Mesodermal cell (in vitro differentiated cells): ENCODE data around the gene CORO2B.

Experiments used
- H3K27ac ChIP-seq: 2 replicates; pipeline ENCODE4 v1.7.0; 2013; ENCODE audit warnings: mild to moderate bottlenecking, low read depth, low read length, moderate library complexity; ENCODE audit not compliant: severe bottlenecking
- H3K36me3 ChIP-seq: 2 replicates; pipeline ENCODE4 v1.7.1; 2013; ENCODE audit warnings: mild to moderate bottlenecking, low read length, moderate library complexity; ENCODE audit not compliant: control insufficient read depth, insufficient read depth
- H3K4me1 ChIP-seq: one replicate; pipeline ENCODE4 v1.7.1; 2013; ENCODE audit warnings: mild to moderate bottlenecking, low read length; ENCODE audit not compliant: insufficient read depth, control insufficient read depth, poor library complexity, severe bottlenecking
- H3K4me3 ChIP-seq: 2 replicates; pipeline ENCODE4 v1.7.0; 2013; ENCODE audit warnings: low read length, control low read depth, mild to moderate bottlenecking; ENCODE audit not compliant: insufficient read depth, poor library complexity, severe bottlenecking; ENCODE audit errors: extremely low read depth
- H3K9me3 ChIP-seq: 2 replicates; pipeline ENCODE4 v1.7.1; 2013; ENCODE audit warnings: mild to moderate bottlenecking, low read length, moderate library complexity; ENCODE audit not compliant: control insufficient read depth
- WGBS, 2 experiments: methylation state at CpG; one replicate each; pipeline ENCODE4 v1.1.5; 2013; ENCODE audit warnings: missing lambda C conversion rate in 2 of 2; ENCODE audit not compliant: insufficient coverage in 2 of 2; 5-methylcytosine and 5-hydroxymethylcytosine counted together

The CORO2B gene

DNA sequence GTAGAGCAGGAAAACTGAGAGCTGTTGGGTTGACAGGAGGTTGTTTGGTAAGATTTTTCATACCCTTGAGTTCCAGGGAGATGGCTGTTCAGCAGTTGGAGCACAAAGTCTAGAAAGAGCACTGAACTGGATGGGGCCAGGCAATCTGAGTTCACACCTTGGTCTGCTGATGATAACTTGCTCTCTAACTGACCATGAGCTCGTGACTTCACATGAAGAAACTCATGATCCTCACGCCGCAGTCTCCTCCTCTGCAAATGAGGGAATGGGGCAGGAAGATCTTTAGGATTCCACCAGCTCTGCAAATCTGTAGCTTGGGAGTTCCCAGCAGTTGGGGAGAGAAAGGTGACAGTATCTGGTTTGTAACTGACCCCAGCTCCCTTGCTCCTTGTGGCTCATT, 33.7 kb downstream of the CORO2B start:
- Histone ChIP-seq H3K4me3 (no peak overlapping the region), H3K9me3 (no peaks in the 10 kb centered on the region), H3K36me3 (no peaks in the 10 kb centered on the region), H3K4me1 (peaks cover 34% of the 10 kb centered on the region), H3K27ac (no peak overlapping the region)
- 98 to 100% methylated on average over 2 to 3 of the region's 3 CpGs for WGBS, 2 experiments

DNA sequence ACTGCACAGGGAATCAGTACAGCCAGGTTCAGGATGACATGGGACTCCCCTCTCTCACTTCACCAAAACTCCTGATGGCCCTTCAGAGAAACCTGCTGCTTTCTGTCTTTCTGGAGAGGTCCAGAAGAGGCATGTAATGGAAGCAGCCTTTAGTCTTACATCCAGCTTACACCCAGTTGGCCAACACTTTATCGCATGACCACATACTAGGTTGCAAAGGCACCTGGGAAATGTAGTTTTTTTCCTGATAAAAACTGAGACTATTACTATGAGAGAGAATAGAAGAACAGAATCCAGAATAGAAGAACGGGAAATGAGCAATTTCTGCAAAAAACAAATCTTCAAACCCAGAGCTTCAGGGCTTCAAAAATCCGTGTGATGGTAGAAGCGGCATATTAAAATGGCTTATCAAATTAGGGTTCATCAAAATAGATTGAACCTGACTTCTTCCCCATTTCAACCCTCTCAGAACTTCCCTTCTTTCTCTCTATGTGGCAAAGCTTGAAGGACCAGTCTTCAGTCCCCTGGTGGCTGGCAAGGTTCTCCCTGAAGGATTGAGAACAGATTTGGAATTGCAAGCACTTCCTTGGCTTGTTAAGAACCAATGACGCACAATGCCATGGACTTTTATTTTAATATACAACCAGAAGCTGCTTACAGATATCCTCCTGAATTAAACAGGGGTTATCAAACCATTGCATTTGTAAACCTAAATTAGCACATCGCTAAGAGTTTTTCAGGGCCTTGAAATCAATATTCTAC, 34.4 kb downstream of the CORO2B start:
- H3K4me3 ChIP-seq, result no peak overlapping the region
- peaks cover 30% of the 10 kb centered on the region for H3K4me1 ChIP-seq
- 94 to 100% methylated on average over 3 to 4 of the region's 6 CpGs for WGBS, 2 experiments
- no peaks in the 10 kb centered on the region for H3K36me3 ChIP-seq
- no peak overlapping the region for H3K27ac ChIP-seq
- no peaks in the 10 kb centered on the region for H3K9me3 ChIP-seq

DNA sequence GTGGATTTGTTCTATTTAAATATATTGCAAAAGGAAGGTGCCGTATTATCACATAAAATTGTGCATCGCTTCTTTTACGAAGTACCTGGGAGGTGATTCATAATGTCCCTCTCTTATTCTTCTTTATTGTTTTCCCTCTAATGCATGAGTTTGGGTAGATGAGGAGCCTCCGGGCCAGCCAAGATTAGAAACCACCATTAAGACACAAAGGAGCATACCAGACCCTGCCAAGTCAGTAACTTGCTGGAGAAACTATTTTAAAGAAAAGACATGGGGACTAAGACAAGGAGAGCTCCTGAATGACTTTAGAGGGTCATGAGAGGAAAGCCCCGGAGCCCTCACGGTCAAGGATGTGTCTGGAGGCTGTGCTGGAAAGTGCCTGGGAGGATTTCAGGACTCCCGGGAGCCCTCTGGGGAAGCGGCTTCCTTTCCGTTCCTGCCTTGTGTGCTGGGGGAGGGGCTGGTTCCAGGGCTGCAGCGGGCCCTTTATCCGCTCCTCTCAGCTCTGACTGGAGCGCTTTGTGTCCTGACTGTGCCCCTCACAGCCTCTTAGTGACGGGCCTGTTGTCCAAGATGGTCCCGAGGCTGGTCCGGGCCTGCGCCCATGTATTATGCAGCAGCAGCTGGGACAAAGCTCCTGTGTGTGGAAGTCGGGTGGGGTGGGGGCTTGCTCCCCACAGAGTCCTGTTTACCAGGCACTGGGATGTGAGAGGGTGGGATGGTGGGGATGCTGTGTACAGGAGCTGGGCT, 35.7 kb downstream of the CORO2B start:
- 18 to 32% methylated on average over 11 to 16 of the region's 17 CpGs for WGBS, 2 experiments
- peaks cover 31% of the 10 kb centered on the region for H3K4me1 ChIP-seq

DNA sequence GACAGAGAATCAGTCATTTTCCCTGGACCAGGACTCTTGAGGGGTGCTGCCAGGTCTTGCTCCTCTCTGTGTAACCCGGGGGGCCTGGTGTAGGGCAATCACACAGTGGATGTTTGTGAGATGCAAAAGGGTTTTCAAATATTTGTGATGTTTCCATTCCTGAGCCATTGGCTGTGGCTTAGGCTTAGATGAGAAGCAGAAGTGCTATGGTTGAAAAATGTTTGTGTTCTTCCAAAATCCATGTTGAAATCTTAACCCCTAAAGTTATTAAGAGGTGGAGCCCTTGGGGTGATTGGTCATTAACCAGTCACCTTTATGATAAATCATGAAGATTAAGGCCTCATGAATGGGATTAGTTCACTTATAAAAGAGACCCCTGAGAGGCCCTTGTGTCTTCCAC, 36.5 kb downstream of the CORO2B start:
- Histone ChIP-seq H3K27ac (peak overlapping the region; percentile 85), H3K36me3 (no peaks in the 10 kb centered on the region), H3K9me3 (no peaks in the 10 kb centered on the region), H3K4me1 (peaks cover 25% of the 10 kb centered on the region), H3K4me3 (no peak overlapping the region)
- WGBS, 2 experiments, result 100% methylated on average over 1 of the region's 1 CpG; no CpG with 5 or more reads in 1 of the 2 experiments

More for the DNA sequence above, 35.7 kb downstream of the CORO2B start:
- Histone ChIP-seq H3K36me3 (no peaks in the 10 kb centered on the region), H3K9me3 (no peaks in the 10 kb centered on the region), H3K27ac (peak overlapping the region; percentile 85), H3K4me3 (no peak overlapping the region)

DNA sequence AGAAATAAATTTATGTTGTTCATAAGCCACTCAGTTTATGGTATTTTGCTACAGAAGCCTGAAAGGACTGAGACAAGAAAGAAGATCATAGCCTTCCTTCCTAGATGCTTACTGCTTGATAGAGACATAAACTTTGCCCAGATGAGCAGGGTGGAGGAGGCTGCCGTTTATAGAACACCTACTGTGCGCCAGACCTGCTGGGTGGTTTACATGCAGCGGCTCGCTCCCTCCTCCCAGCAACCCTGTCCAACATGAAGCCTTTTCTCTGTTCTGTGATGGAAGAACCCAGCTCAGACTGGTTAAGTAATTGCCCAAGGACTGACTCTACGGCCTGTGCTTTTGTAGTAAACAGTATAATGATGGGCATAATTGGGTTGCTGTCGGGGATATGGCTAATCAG, 37.0 kb downstream of the CORO2B start:
- Histone ChIP-seq H3K4me3 (no peak overlapping the region), H3K9me3 (no peaks in the 10 kb centered on the region), H3K36me3 (no peaks in the 10 kb centered on the region), H3K27ac (no peak overlapping the region), H3K4me1 (peaks cover 25% of the 10 kb centered on the region)
- WGBS, 2 experiments, result 86 to 90% methylated on average over 2 to 4 of the region's 6 CpGs

DNA sequence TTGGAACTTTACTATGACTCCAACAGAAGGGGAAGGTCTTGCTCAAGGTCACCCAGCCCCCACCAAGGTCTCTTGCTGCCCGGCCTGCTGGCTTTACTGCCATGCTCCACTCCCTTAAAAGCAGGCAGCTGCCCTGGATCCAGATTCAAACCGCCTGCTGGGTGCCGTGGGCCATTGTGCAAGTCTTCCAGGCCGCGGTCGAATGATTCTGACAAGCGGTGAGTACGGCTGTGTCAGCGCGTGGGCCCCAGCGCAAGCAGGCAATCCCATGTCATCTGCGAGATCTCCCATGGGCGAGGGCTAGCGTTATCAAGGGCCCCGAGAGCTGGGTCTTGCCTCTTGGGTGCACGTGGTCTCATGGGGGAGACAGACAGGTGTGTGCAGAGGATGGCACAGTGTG, 37.6 kb downstream of the CORO2B start:
- Histone ChIP-seq H3K9me3 (no peaks in the 10 kb centered on the region), H3K27ac (no peak overlapping the region), H3K4me1 (peaks cover 25% of the 10 kb centered on the region), H3K4me3 (no peak overlapping the region), H3K36me3 (no peaks in the 10 kb centered on the region)
- 91 to 97% methylated on average over 15 to 16 of the region's 16 CpGs for WGBS, 2 experiments

DNA sequence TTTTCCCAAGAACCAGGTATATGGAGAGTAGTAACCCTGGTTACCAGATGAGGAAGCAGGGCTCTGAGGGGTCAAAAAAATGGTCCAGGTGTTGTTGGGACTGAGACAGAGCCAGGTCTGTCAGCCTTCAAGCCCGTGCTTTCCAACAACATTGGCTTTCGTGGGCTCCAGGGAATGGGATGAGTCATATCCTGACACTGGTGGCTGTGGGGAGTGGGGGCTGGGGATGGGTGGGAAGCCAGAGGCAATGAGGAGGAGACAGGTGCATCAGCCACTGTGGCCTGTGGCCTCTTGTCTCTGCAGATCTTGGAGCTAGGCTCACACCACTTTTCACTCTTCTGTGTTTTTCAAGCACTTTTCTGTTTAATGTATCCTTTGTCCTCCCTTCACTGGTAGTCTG, 38.2 kb downstream of the CORO2B start:
- H3K4me3 ChIP-seq, result no peak overlapping the region
- H3K9me3 ChIP-seq, result no peaks in the 10 kb centered on the region
- no peak overlapping the region for H3K27ac ChIP-seq
- H3K4me1 ChIP-seq, result peaks cover 25% of the 10 kb centered on the region
- no peaks in the 10 kb centered on the region for H3K36me3 ChIP-seq
- whole genome bisulfite sequencing, 2 experiments, result 43 to 60% methylated on average over 1 of the region's 2 CpGs

DNA sequence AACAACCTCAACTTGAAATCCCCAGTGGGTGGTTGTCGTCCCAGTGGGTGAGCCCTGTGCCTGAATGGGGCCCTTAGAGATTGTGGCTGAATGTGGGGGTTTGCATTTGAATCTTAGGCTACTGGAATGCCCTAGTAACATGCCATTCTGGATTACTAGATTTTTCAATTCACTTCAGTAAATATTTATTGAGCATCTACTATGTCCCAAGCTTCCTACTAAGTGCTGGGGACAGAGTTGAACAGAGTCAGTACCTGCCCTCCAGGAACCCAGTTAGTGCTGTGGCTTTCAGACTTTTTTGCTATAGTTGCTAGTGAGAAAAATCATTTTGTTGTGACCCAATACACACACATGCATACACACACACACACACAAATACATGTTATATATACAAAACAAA, 39.0 kb downstream of the CORO2B start:
- H3K27ac ChIP-seq, result no peak overlapping the region
- no peak overlapping the region for H3K4me3 ChIP-seq
- WGBS, 2 experiments, result no CpG with 5 or more reads among the region's 1 CpG
- H3K36me3 ChIP-seq, result no peaks in the 10 kb centered on the region
- no peaks in the 10 kb centered on the region for H3K9me3 ChIP-seq
- H3K4me1 ChIP-seq, result peaks cover 25% of the 10 kb centered on the region

DNA sequence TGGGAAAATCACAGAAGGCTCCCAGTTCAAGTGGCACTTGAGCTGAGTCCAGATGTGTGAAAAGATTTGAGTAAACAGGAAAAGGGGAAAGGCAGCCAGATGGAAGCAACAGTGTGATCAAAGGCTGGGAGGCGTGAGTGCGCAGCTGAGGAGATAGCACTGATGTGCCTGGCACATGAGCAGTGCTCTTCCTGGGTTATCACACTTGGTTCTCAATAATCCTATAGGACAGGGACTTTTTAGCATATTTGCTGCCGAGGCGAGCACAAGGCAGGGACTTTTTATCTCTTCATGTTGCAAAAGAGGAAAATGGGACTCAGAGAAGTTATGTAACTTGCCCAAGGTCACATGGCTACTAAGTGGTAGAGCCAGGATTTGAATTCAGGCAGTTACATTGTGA, 39.6 kb downstream of the CORO2B start:
- Histone ChIP-seq H3K27ac (no peak overlapping the region), H3K4me1 (peaks cover 25% of the 10 kb centered on the region), H3K36me3 (no peaks in the 10 kb centered on the region), H3K4me3 (no peak overlapping the region), H3K9me3 (no peaks in the 10 kb centered on the region)
- WGBS, 2 experiments, result 72 to 89% methylated on average over 4 of the region's 4 CpGs

DNA sequence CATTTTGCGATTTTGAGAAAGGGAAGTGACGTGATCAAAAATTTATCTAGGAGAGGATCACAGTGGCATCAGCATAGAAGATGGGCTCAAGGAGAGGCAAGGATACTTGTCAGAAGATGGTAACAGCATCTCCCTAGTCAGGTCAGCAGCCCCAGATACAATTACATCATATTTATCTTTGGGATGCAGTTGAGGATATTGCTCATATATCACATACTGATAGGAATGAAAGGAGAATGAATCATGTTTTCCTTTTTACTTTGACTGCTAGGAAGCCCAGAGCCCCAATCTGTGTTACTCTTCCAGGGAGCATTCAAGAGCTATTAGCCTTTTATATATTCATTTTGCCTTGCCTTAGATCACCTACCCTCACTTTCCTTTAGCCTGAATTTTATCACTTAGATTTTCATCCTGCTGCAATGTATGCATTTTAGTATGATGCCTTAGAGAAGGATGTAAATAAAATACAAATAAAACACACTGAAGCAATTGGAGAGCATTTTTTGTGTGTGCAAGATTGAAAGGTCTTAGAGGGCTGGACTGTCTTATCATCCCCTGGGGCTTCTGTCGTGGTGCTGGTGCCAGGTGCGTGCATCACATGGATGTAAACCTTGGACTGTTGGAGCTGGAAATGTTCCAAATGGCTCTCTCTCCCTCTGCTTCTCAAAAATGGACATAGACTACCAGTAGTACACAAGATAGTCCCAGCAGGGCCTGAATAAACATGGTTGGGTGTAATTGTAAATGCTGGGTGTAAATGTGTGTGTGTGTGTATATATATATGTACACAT, 40.3 kb downstream of the CORO2B start:
- H3K9me3 ChIP-seq, result no peaks in the 10 kb centered on the region
- H3K36me3 ChIP-seq, result no peaks in the 10 kb centered on the region
- H3K4me1 ChIP-seq, result peaks cover 22% of the 10 kb centered on the region
- no peak overlapping the region for H3K27ac ChIP-seq
- 96 to 98% methylated on average over 2 to 4 of the region's 4 CpGs for WGBS, 2 experiments
- no peak overlapping the region for H3K4me3 ChIP-seq
